ENCODE data around the gene GALNT18. TPM values are rescaled to one million over a fixed set of nuclear protein-coding genes. Genes with fewer than 3 reads are reported as not detected.

The GALNT18 gene
- total and polyA plus RNA-seq, 2 experiments from 2014 or later: 4.3 to 10.8 TPM

DNA sequence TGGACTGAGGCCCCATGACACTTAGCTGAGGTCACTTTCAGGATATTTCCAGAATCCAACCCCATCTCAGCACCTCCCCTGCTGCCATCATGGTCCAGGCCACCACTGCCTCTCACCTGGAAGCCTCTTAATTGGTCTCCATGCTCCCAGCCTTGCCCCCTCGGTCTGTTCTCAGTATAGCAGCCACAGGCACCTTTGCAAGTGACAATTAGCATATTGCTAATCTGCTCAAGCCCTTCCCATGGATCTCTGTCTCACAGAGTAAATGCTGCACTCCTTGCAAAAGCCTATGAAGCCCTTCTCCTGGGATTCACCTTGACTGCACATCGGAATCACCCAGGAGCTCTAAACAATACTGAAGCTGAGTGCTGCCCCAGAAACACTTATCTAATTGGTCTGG is 175.2 kb downstream of the GALNT18 start:
- H3K36me3 Mint-ChIP-seq (ENCODE audit: low read depth): no peaks in the 10 kb centered on the region; the same call in 2 of the 3 replicates
- DNase-seq (ENCODE audit: low spot score): no peak

More for the DNA sequence above, 175.2 kb downstream of the GALNT18 start:
- no peak overlapping the region for H3K27ac ChIP-seq (ENCODE audit: low read depth)
- H4K20me1 ChIP-seq (replicated peaks; ENCODE audit: insufficient read depth): no peaks in the 10 kb centered on the region
- H3K9me2 ChIP-seq (ENCODE audit: insufficient read depth): no peaks in the 10 kb centered on the region
- no peak overlapping the region for H3K4me3 ChIP-seq
- no peaks in the 10 kb centered on the region for H3K36me3 ChIP-seq (ENCODE audit: insufficient read depth)
- H3K79me2 ChIP-seq (replicated peaks; ENCODE audit: insufficient read depth): no peaks in the 10 kb centered on the region
- no peak overlapping the region for H2AFZ ChIP-seq
- H3K4me1 Mint-ChIP-seq: peaks cover 2% of the 10 kb centered on the region; the same call in 1 of the 3 replicates
- no peaks in the 10 kb centered on the region; the same call in 2 of the 3 replicates for H3K9me3 Mint-ChIP-seq
- no peaks in the 10 kb centered on the region for H3F3A ChIP-seq (replicated peaks; ENCODE audit: low read depth)
- ATAC-seq: peak; percentile 52
- no peak for TF ChIP-seq NANOG (IDR thresholded peaks at IDR 0.05; ENCODE audit: borderline replicate concordance)
- no peak for TF ChIP-seq POLR2AphosphoS5 (IDR thresholded peaks at IDR 0.05; ENCODE audit: low read depth)
- no peak for TF ChIP-seq ZNF114 (CRISPR knock-in tag; IDR thresholded peaks at IDR 0.05)
- TF ChIP-seq, protein P1, sequence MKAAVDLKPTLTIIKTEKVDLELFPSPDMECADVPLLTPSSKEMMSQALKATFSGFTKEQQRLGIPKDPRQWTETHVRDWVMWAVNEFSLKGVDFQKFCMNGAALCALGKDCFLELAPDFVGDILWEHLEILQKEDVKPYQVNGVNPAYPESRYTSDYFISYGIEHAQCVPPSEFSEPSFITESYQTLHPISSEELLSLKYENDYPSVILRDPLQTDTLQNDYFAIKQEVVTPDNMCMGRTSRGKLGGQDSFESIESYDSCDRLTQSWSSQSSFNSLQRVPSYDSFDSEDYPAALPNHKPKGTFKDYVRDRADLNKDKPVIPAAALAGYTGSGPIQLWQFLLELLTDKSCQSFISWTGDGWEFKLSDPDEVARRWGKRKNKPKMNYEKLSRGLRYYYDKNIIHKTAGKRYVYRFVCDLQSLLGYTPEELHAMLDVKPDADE (IDR thresholded peaks at IDR 0.05): no peak
- TF ChIP-seq ZNF331 (CRISPR knock-in tag; IDR thresholded peaks at IDR 0.05; ENCODE audit: low read depth): no peak
- TF ChIP-seq, protein P2, sequence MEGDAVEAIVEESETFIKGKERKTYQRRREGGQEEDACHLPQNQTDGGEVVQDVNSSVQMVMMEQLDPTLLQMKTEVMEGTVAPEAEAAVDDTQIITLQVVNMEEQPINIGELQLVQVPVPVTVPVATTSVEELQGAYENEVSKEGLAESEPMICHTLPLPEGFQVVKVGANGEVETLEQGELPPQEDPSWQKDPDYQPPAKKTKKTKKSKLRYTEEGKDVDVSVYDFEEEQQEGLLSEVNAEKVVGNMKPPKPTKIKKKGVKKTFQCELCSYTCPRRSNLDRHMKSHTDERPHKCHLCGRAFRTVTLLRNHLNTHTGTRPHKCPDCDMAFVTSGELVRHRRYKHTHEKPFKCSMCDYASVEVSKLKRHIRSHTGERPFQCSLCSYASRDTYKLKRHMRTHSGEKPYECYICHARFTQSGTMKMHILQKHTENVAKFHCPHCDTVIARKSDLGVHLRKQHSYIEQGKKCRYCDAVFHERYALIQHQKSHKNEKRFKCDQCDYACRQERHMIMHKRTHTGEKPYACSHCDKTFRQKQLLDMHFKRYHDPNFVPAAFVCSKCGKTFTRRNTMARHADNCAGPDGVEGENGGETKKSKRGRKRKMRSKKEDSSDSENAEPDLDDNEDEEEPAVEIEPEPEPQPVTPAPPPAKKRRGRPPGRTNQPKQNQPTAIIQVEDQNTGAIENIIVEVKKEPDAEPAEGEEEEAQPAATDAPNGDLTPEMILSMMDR (conservative IDR thresholded peaks at IDR 0.05; ENCODE audit: low read depth in 2 of 2): no peak
- TF ChIP-seq, protein P3, sequence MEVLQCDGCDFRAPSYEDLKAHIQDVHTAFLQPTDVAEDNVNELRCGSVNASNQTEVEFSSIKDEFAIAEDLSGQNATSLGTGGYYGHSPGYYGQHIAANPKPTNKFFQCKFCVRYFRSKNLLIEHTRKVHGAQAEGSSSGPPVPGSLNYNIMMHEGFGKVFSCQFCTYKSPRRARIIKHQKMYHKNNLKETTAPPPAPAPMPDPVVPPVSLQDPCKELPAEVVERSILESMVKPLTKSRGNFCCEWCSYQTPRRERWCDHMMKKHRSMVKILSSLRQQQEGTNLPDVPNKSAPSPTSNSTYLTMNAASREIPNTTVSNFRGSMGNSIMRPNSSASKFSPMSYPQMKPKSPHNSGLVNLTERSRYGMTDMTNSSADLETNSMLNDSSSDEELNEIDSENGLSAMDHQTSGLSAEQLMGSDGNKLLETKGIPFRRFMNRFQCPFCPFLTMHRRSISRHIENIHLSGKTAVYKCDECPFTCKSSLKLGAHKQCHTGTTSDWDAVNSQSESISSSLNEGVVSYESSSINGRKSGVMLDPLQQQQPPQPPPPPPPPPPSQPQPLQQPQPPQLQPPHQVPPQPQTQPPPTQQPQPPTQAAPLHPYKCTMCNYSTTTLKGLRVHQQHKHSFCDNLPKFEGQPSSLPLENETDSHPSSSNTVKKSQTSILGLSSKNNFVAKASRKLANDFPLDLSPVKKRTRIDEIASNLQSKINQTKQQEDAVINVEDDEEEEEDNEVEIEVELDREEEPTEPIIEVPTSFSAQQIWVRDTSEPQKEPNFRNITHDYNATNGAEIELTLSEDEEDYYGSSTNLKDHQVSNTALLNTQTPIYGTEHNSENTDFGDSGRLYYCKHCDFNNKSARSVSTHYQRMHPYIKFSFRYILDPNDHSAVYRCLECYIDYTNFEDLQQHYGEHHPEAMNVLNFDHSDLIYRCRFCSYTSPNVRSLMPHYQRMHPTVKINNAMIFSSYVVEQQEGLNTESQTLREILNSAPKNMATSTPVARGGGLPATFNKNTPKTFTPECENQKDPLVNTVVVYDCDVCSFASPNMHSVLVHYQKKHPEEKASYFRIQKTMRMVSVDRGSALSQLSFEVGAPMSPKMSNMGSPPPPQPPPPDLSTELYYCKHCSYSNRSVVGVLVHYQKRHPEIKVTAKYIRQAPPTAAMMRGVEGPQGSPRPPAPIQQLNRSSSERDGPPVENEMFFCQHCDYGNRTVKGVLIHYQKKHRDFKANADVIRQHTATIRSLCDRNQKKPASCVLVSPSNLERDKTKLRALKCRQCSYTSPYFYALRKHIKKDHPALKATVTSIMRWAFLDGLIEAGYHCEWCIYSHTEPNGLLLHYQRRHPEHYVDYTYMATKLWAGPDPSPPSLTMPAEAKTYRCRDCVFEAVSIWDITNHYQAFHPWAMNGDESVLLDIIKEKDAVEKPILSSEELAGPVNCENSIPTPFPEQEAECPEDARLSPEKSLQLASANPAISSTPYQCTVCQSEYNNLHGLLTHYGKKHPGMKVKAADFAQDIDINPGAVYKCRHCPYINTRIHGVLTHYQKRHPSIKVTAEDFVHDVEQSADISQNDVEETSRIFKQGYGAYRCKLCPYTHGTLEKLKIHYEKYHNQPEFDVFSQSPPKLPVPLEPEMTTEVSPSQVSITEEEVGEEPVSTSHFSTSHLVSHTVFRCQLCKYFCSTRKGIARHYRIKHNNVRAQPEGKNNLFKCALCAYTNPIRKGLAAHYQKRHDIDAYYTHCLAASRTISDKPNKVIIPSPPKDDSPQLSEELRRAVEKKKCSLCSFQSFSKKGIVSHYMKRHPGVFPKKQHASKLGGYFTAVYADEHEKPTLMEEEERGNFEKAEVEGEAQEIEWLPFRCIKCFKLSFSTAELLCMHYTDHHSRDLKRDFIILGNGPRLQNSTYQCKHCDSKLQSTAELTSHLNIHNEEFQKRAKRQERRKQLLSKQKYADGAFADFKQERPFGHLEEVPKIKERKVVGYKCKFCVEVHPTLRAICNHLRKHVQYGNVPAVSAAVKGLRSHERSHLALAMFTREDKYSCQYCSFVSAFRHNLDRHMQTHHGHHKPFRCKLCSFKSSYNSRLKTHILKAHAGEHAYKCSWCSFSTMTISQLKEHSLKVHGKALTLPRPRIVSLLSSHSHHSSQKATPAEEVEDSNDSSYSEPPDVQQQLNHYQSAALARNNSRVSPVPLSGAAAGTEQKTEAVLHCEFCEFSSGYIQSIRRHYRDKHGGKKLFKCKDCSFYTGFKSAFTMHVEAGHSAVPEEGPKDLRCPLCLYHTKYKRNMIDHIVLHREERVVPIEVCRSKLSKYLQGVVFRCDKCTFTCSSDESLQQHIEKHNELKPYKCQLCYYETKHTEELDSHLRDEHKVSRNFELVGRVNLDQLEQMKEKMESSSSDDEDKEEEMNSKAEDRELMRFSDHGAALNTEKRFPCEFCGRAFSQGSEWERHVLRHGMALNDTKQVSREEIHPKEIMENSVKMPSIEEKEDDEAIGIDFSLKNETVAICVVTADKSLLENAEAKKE (CRISPR knock-in tag; IDR thresholded peaks at IDR 0.05): no peak
- TF ChIP-seq, protein P4, sequence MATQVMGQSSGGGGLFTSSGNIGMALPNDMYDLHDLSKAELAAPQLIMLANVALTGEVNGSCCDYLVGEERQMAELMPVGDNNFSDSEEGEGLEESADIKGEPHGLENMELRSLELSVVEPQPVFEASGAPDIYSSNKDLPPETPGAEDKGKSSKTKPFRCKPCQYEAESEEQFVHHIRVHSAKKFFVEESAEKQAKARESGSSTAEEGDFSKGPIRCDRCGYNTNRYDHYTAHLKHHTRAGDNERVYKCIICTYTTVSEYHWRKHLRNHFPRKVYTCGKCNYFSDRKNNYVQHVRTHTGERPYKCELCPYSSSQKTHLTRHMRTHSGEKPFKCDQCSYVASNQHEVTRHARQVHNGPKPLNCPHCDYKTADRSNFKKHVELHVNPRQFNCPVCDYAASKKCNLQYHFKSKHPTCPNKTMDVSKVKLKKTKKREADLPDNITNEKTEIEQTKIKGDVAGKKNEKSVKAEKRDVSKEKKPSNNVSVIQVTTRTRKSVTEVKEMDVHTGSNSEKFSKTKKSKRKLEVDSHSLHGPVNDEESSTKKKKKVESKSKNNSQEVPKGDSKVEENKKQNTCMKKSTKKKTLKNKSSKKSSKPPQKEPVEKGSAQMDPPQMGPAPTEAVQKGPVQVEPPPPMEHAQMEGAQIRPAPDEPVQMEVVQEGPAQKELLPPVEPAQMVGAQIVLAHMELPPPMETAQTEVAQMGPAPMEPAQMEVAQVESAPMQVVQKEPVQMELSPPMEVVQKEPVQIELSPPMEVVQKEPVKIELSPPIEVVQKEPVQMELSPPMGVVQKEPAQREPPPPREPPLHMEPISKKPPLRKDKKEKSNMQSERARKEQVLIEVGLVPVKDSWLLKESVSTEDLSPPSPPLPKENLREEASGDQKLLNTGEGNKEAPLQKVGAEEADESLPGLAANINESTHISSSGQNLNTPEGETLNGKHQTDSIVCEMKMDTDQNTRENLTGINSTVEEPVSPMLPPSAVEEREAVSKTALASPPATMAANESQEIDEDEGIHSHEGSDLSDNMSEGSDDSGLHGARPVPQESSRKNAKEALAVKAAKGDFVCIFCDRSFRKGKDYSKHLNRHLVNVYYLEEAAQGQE (IDR thresholded peaks at IDR 0.05; ENCODE audit: unreplicated experiment): no peak
- no peak for TF ChIP-seq CREB1 (CRISPR knock-in tag; IDR thresholded peaks at IDR 0.05; ENCODE audit: low read depth)
- TF ChIP-seq EZH2phosphoT487 (IDR thresholded peaks at IDR 0.05; ENCODE audit: unreplicated experiment): no peak
- no peak for TF ChIP-seq EZH2 (IDR thresholded peaks at IDR 0.05; ENCODE audit: low read depth, unreplicated experiment)
- TF ChIP-seq JUNB (IDR thresholded peaks at IDR 0.05; ENCODE audit: unreplicated experiment): no peak
- TF ChIP-seq STAT1 (IDR thresholded peaks at IDR 0.05; ENCODE audit: unreplicated experiment): no peak
- H3K4me3 Mint-ChIP-seq: no peak overlapping the region
- H3K27ac Mint-ChIP-seq: no peak overlapping the region; the same call in 1 of the 2 replicates
- H3K4me2 ChIP-seq: no peak overlapping the region
- H3K4me1 ChIP-seq (ENCODE audit: insufficient read depth): no peaks in the 10 kb centered on the region
- no peaks in the 10 kb centered on the region for H3K27me3 ChIP-seq (ENCODE audit: insufficient read depth)
- H3K27me3 Mint-ChIP-seq (ENCODE audit: insufficient read depth, low read depth, poor library complexity): peaks cover 6% of the 10 kb centered on the region
